Measurements from ENCODE around the gene SDK1.
"Not testable (repeated sequence)": the region's sequence is repeated elsewhere in the genome, so short reads cannot be mapped to it uniquely, and the experiment has no call there.

Gene SDK1

GRCh38 chr7:3649678-3650440 lies 348.8 kb downstream of the SDK1 start:
- no peak for DNase-seq (ENCODE audit: low spot score)

GRCh38 chr7:3650844-3651243 lies 349.8 kb downstream of the SDK1 start:
- DNase-seq (ENCODE audit: low spot score), result no peak

GRCh38 chr7:3655635-3656034 lies 354.6 kb downstream of the SDK1 start:
- no peak for DNase-seq (ENCODE audit: low spot score)

GRCh38 chr7:3657206-3657605 lies 356.2 kb downstream of the SDK1 start:
- no peak for DNase-seq (ENCODE audit: low spot score)

- no peak for DNase-seq (ENCODE audit: low spot score)
Observed at GRCh38 chr7:3668743-3669142, 367.7 kb downstream of the SDK1 start.

- no peak for DNase-seq (ENCODE audit: low spot score)
Observed at GRCh38 chr7:3670898-3671297, 369.8 kb downstream of the SDK1 start.

GRCh38 chr7:3673524-3673923 lies 372.5 kb downstream of the SDK1 start:
- no peak for DNase-seq (ENCODE audit: low spot score)

- no peak for DNase-seq (ENCODE audit: low spot score)
Observed at GRCh38 chr7:3678314-3678810, 377.3 kb downstream of the SDK1 start.

GRCh38 chr7:3682028-3682710 lies 381.1 kb downstream of the SDK1 start:
- DNase-seq (ENCODE audit: low spot score), result no peak

GRCh38 chr7:3683546-3684539 lies 382.8 kb downstream of the SDK1 start:
- DNase-seq (ENCODE audit: low spot score), result no peak

GRCh38 chr7:3688071-3688470 lies 387.0 kb downstream of the SDK1 start:
- no peak for DNase-seq (ENCODE audit: low spot score)

- no peak for DNase-seq (ENCODE audit: low spot score)
Observed at GRCh38 chr7:3688842-3689241, 387.8 kb downstream of the SDK1 start.

- DNase-seq (ENCODE audit: low spot score), result no peak
Observed at GRCh38 chr7:3691478-3692158, 390.6 kb downstream of the SDK1 start.

GRCh38 chr7:3695602-3696001 lies 394.6 kb downstream of the SDK1 start:
- no peak for DNase-seq (ENCODE audit: low spot score)

- DNase-seq (ENCODE audit: low spot score), result no peak
Observed at GRCh38 chr7:3696113-3696512, 395.1 kb downstream of the SDK1 start.

- no peak for DNase-seq (ENCODE audit: low spot score)
Observed at GRCh38 chr7:3697472-3697871, 396.4 kb downstream of the SDK1 start.

GRCh38 chr7:3705258-3705657 lies 404.2 kb downstream of the SDK1 start:
- no peak for DNase-seq (ENCODE audit: low spot score)

- not testable (repeated sequence) for DNase-seq (ENCODE audit: low spot score)
Observed at GRCh38 chr7:3706091-3706490, 405.0 kb downstream of the SDK1 start.

GRCh38 chr7:3710122-3710521 lies 409.1 kb downstream of the SDK1 start:
- DNase-seq (ENCODE audit: low spot score), result no peak

- DNase-seq (ENCODE audit: low spot score), result no peak
Observed at GRCh38 chr7:3710531-3710930, 409.5 kb downstream of the SDK1 start.

- no peak for DNase-seq (ENCODE audit: low spot score)
Observed at GRCh38 chr7:3712841-3713240, 411.8 kb downstream of the SDK1 start.
